GM21717 (cell line): ENCODE data around the gene HES2.
"Not testable (repeated sequence)": the region's sequence is repeated elsewhere in the genome, so short reads cannot be mapped to it uniquely, and the experiment has no call there.

Experiments used
- ATAC-seq: cut with Tn5 transposase; IDR thresholded peaks from one replicate; pipeline ENCODE4 v1.9.1; 2021; ENCODE audit warnings: mild to moderate bottlenecking, moderate library complexity; ENCODE audit not compliant: unreplicated experiment

The HES2 gene, protein sequence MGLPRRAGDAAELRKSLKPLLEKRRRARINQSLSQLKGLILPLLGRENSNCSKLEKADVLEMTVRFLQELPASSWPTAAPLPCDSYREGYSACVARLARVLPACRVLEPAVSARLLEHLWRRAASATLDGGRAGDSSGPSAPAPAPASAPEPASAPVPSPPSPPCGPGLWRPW

DNA sequence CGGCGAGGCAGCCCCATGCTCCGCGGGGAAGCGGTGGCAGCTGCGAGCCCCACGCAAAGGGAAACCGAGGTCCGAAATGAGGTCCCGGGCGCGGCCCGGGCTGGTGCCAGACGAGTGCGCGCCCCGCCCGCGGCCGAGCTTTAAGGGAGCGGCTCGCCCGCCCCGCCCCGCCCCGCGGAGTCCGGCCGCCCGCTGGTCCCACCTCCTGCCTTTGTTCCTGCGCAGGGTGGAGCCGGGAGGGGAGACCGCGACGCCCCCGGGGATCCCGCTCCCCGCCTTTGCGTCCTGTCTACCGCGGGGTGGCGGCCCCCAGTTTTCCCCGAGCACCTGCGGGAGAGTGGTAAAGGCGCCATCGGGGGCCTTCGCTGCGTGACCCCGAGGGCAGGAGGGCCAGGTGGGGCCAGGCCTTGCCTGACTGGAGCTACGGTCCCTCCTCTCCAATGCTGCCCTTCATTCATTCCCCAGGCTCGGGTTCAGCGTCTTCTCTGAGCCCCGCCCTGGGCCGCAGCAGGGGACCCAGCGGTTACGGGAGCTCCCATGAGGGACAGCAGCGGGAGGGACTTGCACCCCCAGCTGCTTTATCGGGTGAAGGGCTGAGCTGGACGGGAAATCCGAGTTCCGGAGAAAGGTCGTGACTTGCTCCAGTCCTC is at the start of gene HES2:
TSS of gene HES2 (minus strand) at position 116 of the 650 bp plus-strand sequence. CDS start at position 17, 99 bp downstream.
- no peak for ATAC-seq

DNA sequence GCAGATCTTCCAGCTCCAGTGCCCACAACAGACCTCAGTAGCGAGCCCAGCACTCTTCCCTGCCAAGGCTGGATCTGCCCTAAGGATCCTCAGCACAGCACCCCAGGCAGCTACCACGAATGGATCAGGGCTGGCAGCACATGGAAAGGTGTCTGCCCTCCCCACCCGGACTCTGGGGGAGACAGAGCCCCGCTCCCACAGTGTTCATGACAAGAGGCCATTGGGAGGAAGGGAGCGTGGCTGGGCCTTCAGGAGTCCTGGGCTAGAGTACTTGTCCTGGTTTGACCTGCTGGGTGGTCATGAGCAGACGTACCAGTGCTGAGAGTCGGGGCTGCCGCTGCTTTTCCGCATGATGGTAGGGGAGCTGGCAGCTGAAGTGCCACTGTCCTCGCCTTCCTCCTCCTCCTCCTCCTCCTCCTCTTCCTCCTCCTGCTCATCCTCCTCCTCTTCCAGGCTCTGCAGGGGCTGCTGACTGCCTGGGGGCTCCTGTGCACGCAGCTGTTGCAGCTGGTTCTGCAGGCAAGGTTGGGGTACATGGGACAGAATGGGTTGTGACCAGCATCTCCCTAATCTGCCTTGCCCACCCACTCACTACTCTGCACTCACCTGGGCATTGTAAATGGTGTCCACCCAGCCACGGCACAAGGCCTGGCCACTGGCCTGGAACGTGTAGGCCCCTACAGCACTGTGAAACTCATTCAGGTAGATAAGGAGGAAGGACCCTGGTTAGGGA is 49.2 kb upstream of the HES2 start:
- ATAC-seq: no peak

DNA sequence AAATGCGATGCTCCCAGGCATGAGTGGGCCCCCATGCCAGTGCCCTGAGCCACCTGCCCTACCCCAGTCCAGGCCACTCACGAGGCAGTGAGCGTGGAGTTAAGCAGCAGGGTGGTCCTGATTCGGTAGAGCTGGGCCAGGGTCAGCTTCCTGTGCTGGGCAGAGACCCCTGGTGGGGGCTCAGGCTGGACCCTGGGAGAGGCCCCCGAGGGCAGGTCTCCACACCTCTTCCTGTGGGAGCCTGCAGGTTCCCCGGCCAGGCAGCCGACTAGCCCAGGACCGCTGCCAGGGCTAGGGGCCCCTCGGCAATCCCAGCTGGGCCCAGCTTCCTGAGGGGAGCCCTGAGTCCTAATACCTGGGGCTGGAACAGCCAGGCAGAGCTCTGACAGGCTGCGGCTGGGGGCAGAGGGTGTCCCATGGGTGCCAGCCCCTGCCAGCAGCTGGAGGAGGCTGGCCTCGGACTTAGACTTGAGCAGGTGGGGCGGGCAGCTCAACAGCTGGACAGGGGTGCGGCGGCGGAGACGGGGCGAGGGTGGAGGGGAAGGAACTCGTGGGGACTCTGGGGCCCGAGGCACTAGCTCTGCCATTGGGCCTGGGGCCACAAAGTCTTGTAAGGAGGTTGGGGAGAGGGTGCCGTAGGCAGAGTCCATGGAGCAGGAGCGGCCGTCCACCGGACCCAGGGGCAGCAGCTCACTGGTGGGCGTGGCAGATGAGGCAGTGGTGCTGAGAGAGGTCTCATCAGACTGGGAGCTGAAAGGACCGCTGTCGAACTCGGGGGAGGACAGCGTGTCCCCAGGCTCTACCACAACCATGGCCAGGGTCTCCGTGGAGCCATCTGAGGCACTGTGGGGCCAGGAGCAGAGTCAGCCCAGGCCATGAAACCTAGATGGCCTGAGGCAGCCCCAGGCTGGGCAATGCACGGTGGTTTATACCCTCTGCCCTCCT is 48.3 kb upstream of the HES2 start:
- ATAC-seq: no peak

DNA sequence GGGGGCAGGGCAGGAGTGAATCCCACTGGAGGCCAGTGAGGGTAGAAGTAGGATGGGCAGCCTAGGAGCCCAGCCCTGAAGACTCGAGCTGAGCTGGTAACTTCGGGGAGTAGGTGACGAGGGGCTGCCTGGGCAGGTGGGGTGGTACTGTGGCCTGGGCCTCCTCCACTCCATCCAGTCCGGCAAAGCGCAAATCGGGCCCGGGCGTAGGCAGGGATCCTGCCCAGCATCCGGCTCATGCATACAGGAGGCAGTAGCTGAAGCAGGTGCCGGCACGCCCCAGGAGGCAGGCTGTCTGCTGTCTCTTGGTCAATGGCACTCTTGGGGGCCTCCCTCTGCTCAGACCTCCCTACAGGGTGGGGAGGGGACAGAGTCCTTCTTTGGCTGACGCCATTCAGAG is 47.5 kb upstream of the HES2 start:
- ATAC-seq: no peak

DNA sequence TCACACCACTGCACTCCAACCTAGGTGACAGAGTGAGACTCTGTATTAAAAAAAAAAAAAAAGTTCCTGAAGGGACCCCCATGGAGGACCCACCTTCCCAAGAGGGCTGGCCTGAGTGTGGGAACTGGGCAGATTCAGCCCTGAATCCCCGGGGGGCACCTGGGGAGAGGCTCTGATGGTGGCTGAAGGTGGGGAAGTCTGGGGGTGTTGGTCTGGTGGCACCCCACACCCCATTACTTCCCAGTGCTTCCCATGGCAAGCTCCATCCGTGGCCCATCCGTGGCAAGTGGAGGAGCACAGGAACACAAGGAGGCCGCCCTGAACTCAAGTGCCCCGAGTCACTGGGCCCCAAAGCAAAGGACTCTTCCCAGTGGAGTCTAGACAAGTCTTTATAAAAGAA is 47.0 kb upstream of the HES2 start:
- ATAC-seq: no peak

DNA sequence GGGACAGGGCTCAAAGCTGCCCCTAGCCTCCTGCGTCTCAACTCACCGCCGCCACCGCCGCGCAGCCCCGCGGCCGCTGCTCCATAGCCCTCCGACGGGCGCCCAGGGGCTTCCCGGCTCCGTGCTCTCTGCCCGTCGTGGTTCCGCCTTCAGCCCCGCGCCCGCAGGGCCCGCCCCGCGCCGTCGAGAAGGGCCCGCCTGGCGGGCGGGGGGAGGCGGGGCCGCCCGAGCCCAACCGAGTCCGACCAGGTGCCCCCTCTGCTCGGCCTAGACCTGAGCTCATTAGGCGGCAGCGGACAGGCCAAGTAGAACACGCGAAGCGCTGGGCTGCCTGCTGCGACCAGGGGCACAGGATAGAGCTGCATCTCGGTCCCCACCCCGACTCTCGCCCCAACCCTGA is 46.3 kb upstream of the HES2 start, which contains the start of gene TNFRSF25:
TSS of gene TNFRSF25 (minus strand) at position 151 of the 400 bp plus-strand sequence. CDS start at position 85, 66 bp downstream.
- no peak for ATAC-seq

GRCh38 chr1:6465461-6466005 is 45.8 kb upstream of the HES2 start:
- no peak for ATAC-seq

DNA sequence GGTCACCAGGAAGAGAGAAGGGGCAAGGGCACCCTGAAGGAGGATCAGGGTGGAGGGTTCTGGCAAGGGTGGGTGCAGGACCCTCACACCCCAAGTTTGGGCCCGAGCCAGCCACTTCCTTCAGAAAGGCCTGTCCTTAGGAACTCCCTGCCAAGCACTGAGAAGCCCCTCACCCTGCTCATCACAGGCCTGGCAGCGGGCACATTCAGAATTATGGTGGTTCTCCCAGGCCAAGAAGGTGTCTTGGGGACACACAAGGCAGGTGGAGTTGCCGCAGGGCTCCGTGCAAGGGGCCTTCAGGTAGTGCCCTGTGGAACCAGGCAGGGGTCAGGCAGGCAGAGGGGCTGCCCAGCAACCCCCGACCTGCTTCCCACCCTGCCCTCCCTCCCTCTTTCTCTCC is 45.2 kb upstream of the HES2 start:
- no peak for ATAC-seq

GRCh38 chr1:6464514-6464836 is 44.8 kb upstream of the HES2 start:
- ATAC-seq: no peak

- ATAC-seq: no peak
Measured at GRCh38 chr1:6463120-6463412, 43.3 kb upstream of the HES2 start.

- no peak for ATAC-seq
Measured at GRCh38 chr1:6462412-6463119, 42.8 kb upstream of the HES2 start.

DNA sequence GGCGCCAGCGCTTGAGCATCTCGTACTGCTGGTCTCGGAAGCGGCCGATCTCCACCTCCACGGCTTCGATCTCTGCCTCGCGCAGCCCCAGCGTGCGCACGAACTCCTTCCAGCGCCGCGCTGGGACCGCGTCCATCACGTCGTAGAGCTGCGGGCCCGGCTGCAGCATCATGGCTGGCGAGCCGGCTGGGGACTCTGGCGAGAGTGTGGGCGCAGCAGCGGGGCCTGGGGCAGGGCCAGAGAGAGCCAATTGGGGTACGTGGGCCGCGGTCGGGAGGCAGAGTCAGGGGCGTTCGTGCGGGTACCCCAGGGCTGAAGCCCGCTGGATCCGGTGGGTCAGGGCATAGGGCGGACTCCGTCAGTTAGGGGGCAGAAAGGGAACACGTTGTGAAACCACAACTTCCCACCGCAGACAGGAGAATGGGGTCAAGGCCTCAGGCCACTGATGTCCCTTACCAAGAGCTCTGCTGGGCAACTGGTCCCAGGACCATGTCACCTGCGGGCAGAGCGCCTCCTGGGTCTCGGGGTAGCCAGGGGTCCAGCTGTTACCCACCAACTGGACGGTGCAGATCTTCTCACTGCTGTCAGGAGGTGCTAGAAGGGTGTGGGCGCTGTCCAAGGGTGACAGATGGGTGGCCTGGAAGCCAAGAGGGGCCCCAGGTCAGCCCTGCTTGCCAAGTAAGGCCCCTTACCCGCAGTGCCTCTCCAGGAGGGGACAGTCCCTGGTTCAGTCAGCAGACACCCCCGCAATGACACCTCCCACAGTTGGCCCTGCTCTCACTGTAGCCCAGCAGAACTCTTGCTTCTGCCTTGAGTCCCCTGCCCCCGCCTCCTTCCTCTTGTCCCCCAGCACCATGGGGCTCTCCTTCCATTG is 42.1 kb upstream of the HES2 start:
- no peak for ATAC-seq

DNA sequence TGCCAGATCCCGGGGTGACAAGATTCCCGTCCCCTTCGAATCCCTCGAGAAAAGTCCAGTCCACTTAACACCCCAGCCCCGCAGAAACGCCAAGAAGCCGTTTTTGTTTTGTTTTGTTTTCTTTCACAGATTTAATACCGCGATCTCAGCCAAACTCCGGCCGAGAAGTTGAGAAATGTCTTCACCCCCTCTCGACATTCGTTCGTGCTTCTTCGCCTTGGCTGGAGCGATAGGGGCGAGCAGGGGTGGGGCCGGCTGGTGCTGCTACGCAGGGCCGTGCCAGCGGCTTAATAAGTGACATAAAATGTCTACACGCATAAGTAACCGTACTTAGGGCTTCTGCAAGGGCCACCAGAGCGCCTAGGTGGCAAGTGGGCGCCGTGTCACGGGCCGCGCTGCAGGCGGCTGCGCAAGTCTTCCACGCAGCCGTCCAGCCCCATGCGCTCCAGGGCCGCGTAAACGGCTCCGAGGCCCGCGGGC is 41.4 kb upstream of the HES2 start:
- no peak for ATAC-seq

- ATAC-seq: no peak
Measured at GRCh38 chr1:6460301-6461050, 40.8 kb upstream of the HES2 start.

DNA sequence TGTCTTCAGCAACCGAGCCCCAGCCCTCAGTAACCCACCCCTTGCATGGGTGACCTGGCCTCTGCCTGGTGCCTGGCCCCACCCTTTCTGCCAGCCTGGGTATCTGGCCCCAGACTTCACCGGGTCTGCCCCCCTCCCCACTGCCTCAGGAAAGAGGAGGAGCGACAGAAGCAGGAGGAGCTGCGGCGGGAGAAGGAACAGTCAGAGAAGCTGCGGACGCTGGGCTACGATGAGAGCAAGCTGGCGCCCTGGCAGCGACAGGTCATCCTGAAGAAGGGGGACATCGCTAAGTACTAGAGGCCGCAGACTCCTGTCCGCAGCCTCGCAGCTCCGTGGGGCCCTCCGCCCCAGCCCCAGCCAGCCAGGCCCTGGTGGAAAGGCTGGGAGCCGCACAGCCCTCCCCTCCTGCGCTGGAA is 40.1 kb upstream of the HES2 start:
- ATAC-seq: no peak

DNA sequence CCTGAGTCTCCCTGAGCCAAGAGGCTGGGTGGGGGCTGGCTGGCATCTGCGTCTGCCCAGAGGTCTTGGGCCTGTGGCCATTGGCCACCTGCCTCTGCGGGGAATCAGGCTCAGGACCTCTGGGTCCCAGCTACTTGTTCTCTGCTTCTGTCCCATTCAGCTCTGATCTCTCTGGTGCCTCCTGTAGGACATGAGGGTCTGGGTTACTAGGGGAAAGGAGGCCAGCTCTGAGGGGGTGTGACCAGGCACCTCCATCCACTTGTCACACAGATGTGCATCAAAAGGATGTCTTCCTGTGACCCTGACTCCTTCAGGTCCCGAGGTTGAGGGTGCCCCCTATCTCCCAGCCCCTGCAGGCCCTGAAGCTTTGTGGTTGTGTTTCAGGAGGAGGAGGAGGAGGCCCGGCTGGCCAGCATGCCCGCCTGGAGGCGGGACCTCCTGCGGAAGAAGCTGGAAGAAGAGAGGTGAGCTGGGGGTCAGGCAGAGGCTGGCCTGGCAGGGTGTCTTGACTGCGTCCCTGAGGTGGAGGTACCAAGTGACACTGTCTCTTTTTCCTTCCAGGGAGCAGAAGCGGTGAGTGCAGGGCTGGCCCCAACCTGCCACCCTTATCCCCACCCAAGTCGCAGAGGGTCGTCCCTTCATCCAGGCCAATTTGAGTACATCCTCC is 37.2 kb upstream of the HES2 start:
- ATAC-seq: no peak

GRCh38 chr1:6455752-6456520 is 36.2 kb upstream of the HES2 start:
- not testable (repeated sequence) for ATAC-seq
